ENCODE measurements around the gene JOSD2. TPM values are rescaled to one million over a fixed set of nuclear protein-coding genes. Genes with fewer than 3 reads are reported as not detected.

JOSD2 gene
- total RNA-seq, 1 experiment from 2014 or later = 27.9 TPM

- no peaks in the 10 kb centered on the region for H3K9me3 ChIP-seq
- Mint-ChIP-seq H3K27ac (ENCODE audit: unreplicated experiment) (no peak overlapping the region), H3K36me3 (ENCODE audit: insufficient read depth, unreplicated experiment) (no peaks in the 10 kb centered on the region), H3K4me1 (ENCODE audit: low read depth, unreplicated experiment) (peaks cover 13% of the 10 kb centered on the region), H3K27me3 (ENCODE audit: insufficient read depth, unreplicated experiment) (no peaks in the 10 kb centered on the region), H3K4me3 (ENCODE audit: unreplicated experiment) (no peak overlapping the region), H3K9me3 (ENCODE audit: unreplicated experiment) (no peaks in the 10 kb centered on the region)
- H3K4me3 ChIP-seq (ENCODE audit: low read depth, low read length) = no peak overlapping the region
- H3K36me3 ChIP-seq (ENCODE audit: control insufficient read depth, insufficient read depth, low read length) = no peaks in the 10 kb centered on the region
- peaks cover 19% of the 10 kb centered on the region for H3K4me1 ChIP-seq
- TF ChIP-seq, protein P1, sequence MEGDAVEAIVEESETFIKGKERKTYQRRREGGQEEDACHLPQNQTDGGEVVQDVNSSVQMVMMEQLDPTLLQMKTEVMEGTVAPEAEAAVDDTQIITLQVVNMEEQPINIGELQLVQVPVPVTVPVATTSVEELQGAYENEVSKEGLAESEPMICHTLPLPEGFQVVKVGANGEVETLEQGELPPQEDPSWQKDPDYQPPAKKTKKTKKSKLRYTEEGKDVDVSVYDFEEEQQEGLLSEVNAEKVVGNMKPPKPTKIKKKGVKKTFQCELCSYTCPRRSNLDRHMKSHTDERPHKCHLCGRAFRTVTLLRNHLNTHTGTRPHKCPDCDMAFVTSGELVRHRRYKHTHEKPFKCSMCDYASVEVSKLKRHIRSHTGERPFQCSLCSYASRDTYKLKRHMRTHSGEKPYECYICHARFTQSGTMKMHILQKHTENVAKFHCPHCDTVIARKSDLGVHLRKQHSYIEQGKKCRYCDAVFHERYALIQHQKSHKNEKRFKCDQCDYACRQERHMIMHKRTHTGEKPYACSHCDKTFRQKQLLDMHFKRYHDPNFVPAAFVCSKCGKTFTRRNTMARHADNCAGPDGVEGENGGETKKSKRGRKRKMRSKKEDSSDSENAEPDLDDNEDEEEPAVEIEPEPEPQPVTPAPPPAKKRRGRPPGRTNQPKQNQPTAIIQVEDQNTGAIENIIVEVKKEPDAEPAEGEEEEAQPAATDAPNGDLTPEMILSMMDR (IDR thresholded peaks at IDR 0.05; ENCODE audit: insufficient read depth in 1 of 2, low read depth in 1 of 2, low read length in 1 of 2, severe bottlenecking in 1 of 2, unreplicated experiment in 1 of 2) = peak; percentile 49 to 72
- intact Hi-C loops (cut with micrococcal nuclease; ENCODE audit: unreplicated experiment) = no loop called here
- BruUV-seq (replicated peaks) = no TSS peak
- DNase-seq = peak; percentile 62 to 75
- H3K27me3 ChIP-seq (replicated peaks; ENCODE audit: control insufficient read depth, insufficient read depth, low read length) = no peaks in the 10 kb centered on the region
- POLR2A ChIA-PET = no interaction called here
- CTCF ChIA-PET = interaction anchor here (0.9 to 1.0 kb wide), 3 partner anchors 11 to 56 kb away, joined by 4 to 9 read pairs (median 4); partner anchors contain the start of gene JOSD2
Measured at GRCh38 chr19:50500060-50500752, 10.8 kb downstream of the JOSD2 start.

DNA sequence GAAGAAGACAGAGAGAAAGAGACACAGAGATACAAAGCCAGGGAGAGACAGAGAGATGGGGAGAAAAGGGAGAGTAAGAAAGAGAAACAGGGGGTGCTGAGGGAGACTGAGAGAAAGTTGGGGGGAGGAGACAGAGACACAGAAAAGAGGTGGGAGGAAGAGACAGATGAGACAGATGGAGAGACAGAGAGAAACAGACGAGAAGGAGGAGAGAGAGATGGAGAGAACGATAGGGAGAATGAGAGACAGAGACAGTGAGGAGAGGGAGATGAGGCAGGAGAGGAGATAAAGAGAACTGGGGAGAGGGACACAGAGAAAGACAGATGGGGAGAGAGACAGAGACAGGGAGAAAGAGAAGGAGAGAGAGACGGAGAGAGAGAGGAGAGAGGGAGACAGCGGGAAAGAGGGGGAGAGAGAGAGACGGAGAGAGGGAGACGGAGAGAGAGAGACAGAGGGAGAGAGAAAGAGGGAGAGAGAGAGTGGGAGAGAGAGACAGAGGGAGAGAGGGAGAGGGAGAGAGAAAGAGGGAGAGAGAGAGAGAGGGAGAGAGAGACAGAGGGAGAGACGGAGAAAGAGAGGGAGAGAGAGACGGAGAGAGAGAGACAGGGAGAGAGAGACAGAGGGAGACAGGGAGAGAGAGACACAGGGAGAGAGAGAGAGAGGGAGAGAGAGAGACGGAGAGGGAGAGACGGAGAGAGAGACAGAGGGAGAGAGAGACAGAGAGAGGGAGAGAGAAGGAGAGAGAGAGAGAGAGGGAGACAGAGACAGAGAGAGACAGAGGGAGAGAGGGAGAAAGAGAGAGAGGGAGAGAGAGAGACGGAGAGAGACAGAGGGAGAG lies 12.6 kb downstream of the JOSD2 start:
- Mint-ChIP-seq H3K36me3 (ENCODE audit: insufficient read depth, unreplicated experiment) (no peaks in the 10 kb centered on the region), H3K4me1 (ENCODE audit: low read depth, unreplicated experiment) (peaks cover 13% of the 10 kb centered on the region), H3K27ac (ENCODE audit: unreplicated experiment) (no peak overlapping the region), H3K9me3 (ENCODE audit: unreplicated experiment) (no peaks in the 10 kb centered on the region), H3K27me3 (ENCODE audit: insufficient read depth, unreplicated experiment) (peaks cover 10% of the 10 kb centered on the region), H3K4me3 (ENCODE audit: unreplicated experiment) (no peak overlapping the region)
- ChIA-PET CTCF (no interaction called here), POLR2A (no interaction called here)
- intact Hi-C loops (cut with micrococcal nuclease; ENCODE audit: unreplicated experiment) = no loop called here
- BruUV-seq (replicated peaks) = no TSS peak
- no peaks in the 10 kb centered on the region for H3K9me3 ChIP-seq
- no peaks in the 10 kb centered on the region for H3K36me3 ChIP-seq (ENCODE audit: control insufficient read depth, insufficient read depth, low read length)
- peaks cover 19% of the 10 kb centered on the region for H3K4me1 ChIP-seq
- no peak overlapping the region for H3K4me3 ChIP-seq (ENCODE audit: low read depth, low read length)
- H3K27me3 ChIP-seq (replicated peaks; ENCODE audit: control insufficient read depth, insufficient read depth, low read length) = no peaks in the 10 kb centered on the region
- no peak for DNase-seq
- TF ChIP-seq, protein P1 (IDR thresholded peaks at IDR 0.05; ENCODE audit: insufficient read depth in 1 of 2, low read depth in 1 of 2, low read length in 1 of 2, severe bottlenecking in 1 of 2, unreplicated experiment in 1 of 2) = no peak

- intact Hi-C loops (cut with micrococcal nuclease; ENCODE audit: unreplicated experiment) = no loop called here
- Mint-ChIP-seq H3K36me3 (ENCODE audit: insufficient read depth, unreplicated experiment) (no peaks in the 10 kb centered on the region), H3K9me3 (ENCODE audit: unreplicated experiment) (no peaks in the 10 kb centered on the region), H3K4me1 (ENCODE audit: low read depth, unreplicated experiment) (peaks cover 14% of the 10 kb centered on the region), H3K27me3 (ENCODE audit: insufficient read depth, unreplicated experiment) (peaks cover 14% of the 10 kb centered on the region), H3K27ac (ENCODE audit: unreplicated experiment) (no peak overlapping the region), H3K4me3 (ENCODE audit: unreplicated experiment) (no peak overlapping the region)
- Histone ChIP-seq H3K27me3 (replicated peaks; ENCODE audit: control insufficient read depth, insufficient read depth, low read length) (no peaks in the 10 kb centered on the region), H3K9me3 (no peaks in the 10 kb centered on the region), H3K4me1 (peaks cover 19% of the 10 kb centered on the region), H3K4me3 (ENCODE audit: low read depth, low read length) (no peak overlapping the region), H3K36me3 (ENCODE audit: control insufficient read depth, insufficient read depth, low read length) (no peaks in the 10 kb centered on the region)
- CTCF ChIA-PET = no interaction called here
- no TSS peak for BruUV-seq (replicated peaks)
- TF ChIP-seq, protein P1 (IDR thresholded peaks at IDR 0.05; ENCODE audit: insufficient read depth in 1 of 2, low read depth in 1 of 2, low read length in 1 of 2, severe bottlenecking in 1 of 2, unreplicated experiment in 1 of 2) = no peak
- POLR2A ChIA-PET = no interaction called here
- no peak for DNase-seq
Measured at GRCh38 chr19:50497022-50497405, 14.0 kb downstream of the JOSD2 start.

Measured in Caco-2 (cell line).